ENCODE data around the gene KCNAB1.
A peak's percentile ranks its signal among the peaks of the same experiment; 100 is the strongest.

The KCNAB1 gene

DNA sequence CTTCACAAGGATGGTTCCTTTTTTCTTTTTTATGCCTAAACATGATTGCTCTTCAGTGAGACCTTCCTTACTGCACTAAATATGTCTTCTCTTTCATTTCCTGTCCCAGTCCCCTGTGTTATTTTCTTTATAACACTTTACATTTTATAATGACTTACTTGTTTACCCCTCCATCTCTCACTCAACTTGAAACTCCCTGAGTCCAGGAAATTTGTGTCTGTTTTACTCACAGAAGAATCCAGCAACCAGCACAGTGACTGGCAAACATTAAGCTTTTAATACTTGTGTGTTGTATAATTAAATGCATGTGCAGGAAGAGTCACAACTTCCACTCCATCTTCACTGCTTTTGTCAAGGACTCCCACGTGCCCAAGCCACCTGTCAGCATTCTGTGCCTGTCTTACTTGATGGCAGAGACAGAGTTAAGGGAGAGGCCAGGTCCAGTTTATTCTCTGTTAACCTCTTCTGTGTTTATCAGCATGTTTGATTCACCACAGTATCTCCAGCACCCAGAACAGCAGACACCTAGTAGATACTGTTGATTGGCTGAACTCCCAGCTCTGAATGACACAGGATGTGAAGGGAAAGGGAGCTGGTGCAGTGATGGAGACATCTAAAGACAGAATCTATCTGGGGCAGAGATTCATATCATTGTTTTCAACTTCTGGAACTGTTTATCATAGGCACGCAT, 391.8 kb downstream of the KCNAB1 start:
- DNase-seq: no peak

DNA sequence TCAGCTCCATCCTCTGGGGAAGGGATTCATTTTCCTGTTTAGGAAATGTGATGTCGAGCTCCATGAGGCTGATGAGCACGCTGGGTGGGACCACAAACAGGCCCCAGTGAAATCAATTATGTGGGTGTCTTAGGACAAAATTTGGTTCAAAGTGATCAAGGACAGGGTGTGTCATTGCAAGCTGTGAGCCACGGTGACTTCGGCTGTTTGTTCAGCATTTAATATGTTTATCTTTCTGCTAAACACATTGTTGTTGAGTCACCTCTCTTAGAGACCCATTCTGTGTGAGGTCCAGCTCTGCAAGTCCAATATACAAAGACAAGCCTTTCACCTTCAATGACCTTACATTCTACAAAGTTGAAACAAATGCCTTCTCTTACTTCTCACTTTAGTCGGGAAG, 393.2 kb downstream of the KCNAB1 start:
- no peak for DNase-seq

DNA sequence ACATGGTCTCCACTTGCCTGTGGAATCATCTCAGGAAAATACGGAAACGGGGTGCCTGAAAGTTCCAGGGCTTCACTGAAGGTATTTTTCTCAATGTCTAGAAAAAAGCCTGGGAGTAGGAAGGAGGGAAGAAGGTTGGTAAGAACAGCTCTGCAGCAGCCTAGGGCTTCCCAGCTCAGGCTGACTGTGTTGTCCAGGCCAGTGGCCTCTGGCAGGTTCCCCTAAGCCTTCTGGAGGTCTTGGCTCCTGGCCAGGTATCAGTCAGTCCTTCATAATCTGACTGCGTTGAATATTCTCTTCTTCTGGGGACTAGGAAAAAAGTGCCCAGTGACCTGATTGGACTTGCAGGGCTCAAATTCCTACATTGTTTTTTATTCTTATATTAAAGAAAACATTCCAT, 395.9 kb downstream of the KCNAB1 start:
- DNase-seq: no peak

DNA sequence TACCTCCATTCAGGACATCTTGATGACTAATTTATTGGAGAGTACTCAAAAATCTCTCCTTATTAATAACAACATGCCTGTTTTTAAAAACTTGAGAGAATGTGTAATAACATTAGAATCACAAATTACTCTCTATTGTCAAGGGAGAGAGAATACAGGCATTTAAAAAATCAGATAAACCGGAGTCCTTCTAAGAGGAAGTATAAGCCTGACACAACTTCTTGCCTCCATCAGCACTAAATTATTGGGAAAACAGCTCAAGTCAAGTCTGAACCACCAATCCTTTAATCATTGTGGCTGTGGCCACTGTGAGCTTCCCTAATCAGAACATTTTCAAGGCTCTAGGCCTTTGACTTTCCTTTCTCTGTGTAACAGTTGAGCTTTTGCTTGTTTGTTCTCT, 396.6 kb downstream of the KCNAB1 start:
- no peak for DNase-seq

DNA sequence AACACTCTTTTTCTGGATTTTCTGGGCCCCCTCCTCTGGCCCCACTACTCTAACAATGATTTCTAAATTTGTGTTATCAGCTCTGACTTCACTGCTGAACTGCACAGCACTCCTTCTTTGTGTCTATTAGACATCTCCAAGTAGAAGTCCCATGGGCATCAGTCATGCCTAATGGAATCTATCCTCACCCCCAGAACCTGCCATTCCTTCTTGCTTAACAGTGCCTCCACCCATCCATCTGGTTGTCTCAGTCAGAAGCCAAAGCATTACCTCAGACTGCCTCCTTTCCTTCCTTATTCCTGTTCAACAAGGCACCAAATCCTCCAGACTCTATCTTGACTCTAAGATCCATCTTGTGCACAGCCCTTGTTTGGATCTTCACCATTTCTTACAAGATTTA, 398.3 kb downstream of the KCNAB1 start:
- peak; percentile 13 for DNase-seq

DNA sequence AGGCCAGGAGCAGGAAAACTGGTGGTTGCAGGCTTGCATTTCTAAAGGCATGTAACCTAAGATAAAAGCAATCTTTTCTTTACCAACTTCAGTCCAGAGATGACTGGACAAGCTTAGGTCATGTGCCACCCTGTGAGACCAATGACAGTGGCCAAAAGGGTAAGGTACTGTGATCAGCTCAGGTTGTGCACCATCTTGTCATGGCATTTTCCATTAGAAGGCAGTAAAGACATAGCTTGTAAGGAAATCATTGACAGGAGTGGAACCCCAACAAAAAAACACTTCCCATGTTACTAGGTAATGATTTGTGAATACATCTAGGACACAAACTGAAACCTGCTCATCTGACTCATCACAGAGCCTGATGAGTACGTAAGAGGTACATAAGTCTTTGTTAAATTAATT, 399.4 kb downstream of the KCNAB1 start:
- no peak for DNase-seq

DNA sequence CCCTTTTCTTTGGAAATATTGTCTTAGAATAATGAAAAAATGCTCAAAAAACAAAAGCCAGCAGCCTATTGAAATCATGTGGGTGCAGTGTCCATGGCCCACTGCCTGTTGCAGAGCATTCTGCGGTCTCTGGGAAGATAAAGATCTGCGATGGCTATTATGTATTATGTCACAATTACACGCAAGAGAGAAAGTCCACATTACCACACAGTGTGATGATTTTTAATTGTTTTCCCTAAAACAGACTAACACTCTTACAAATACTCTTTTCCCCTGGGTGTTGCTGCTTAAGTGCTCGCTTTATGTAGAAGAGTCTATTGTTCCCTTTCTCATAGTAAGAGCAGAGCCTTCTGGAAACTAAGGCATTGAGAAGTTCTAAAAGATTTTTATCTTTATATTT, 402.3 kb downstream of the KCNAB1 start:
- no peak for DNase-seq

DNA sequence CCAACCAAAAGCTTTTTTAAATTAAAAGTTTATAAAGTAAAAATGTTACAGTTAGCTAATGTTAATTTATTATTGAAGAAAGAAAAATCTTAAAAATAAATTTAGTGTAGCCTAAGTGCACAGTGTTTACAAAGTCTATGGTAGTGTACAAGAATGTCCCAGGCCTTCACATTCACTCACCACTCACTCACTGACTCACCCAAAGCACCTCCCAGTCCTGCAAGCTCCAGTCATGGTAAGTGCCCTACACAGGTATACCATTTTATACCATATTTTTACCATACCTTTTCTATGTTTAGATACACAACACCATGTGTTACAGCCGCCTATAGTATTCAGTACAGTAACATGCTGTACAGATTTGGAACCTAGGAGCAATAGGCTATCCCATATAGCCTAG, 405.4 kb downstream of the KCNAB1 start:
- DNase-seq: no peak

DNA sequence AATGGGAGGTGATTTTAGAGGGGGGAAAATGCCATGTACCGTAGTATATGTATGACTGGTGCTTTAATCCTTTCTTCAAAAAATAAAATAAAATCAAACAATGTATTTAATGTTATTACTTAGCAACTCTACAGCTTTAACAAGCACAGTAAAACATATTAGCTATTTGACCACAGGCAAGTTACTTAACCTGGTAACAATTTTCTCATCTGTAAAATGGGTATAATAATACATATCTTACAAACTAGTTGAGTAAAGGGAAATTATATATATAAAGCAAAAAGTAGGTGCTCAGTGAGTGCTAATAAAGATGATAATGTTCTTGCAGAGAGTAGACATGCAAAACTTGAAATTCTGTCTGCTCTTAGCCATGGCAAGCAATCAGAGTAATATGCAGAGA, 406.7 kb downstream of the KCNAB1 start:
- DNase-seq: no peak

DNA sequence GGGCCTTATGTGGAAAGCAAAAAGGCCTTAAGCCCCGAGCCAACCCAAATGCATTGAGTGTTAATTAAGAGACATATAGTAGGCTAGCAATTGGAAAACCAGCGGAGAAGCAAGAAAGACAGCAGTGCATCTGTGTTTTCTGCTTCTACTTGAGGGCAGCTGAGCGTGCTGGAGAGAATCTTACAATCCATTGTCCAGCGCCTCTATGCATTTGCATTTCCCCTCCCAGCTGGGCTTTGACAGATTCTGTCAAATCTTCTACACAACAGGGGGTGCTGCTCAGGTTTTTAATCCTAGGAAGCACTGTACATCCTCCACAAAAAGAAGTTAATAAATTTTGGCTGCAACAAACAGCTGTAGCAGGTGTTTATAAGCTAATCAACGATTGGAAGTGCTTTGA, 410.6 kb downstream of the KCNAB1 start:
- DNase-seq: no peak

DNA sequence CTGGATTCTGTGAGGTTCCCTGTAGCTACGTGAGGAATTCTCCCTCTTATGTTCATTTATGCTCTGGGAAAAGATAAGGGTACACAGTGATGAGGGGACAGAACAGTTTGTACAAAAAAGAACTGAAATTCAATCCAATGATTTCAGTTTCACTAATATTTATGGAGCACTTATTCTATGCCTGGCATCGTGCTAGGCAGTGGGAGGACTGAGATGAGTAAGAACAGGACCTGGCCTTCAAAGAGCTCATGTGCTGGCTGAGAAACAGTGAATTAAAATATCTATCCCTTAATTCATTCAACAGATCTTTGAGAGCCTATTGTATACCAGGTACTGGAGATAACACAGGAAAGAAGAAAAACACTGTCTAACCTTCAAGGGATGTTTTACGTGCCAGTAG, 412.4 kb downstream of the KCNAB1 start:
- no peak for DNase-seq

DNA sequence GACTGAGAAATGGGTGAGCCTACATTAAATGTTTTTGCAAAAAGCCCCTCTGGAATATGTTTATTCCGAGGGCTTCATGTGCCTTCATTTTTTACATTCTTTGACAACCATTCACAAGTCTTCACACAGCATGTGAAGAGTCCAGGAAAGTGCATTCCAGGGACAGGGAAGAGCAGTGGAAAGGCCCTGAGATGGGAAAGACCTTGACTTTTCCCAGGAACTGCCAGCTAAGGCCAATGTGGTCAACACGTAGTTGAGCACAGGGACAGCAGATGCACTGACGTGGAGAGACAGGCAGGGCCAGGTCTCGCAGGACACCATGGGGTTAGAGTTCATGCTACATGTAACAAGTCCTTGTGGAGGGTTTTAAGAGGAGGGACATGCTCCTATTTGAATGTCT, 412.8 kb downstream of the KCNAB1 start:
- DNase-seq: no peak

DNA sequence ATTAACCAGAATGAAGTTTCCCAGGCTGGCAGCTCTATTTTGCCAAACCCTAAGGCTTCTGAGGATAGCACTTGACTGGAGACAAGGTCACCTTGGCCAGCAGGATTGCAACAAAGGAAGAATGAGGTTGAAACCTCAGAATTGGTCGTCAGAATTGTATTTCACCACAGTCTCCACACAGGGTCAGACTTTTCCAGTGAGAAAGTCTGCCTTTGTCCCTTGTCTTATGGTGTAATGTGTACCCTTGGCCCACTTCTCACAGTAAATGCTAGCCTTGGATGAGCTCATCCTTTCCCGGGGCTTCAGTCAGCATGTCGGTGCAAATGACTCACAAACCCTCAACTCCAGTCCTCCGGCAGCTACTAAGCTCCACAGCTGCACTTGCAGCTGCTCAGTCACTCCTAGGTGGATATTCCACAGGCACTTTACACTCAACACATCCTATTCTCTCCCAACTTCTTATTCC, 414.8 kb downstream of the KCNAB1 start:
- DNase-seq: no peak

DNA sequence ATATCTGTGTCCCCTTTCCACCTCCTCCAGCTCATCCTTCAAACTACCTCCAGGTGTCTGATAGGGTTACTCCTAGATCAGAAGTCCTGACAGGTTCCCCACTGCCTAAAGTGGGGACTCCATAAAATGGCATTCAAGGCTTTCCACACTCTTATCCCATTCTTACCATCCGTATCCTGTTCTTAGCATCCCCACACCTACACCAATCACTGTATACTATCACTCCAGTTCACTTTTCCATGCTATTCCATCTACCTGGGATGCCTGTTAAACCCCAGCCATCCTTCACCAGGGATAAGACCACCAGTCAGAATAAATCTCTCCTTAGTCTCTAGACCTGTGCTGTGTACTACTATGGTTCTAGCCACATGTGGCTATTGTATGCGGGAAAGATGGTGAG, 415.4 kb downstream of the KCNAB1 start:
- DNase-seq: no peak

DNA sequence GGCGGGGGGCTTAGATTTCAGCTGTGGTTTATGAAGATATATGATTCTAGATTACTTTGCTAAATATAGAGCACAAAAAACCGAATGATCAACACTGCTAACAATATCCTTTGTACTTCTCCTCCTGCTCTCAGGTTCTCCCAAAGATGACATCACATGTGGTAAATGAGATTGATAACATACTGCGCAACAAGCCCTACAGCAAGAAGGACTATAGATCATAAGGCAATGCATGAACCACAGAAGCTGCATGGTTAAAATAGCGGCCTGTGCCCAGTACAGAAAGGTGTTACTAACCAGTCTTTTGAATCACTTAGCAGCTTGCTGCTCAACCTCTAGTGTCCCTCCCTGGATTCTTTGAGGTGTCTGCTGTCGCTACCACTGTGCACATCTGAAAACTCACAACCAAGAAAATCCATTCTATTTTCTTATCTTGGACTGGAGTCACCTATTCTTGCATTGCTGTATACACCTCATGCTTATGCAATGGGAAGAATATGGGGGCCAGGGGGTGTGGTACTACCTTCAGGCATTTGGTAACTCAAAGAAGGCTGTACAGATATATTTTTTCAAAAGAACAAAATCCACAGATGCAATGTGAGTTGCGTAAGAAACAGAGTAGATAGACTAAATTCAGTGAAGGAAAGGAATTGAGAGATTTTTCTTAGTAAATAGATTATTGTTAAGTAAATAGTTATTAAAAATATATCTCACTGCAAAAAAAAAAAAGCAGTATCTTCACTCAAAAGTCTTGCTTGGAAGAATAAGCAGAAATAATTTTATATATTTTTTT, 416.3 kb downstream of the KCNAB1 start:
- no peak for DNase-seq

DNA sequence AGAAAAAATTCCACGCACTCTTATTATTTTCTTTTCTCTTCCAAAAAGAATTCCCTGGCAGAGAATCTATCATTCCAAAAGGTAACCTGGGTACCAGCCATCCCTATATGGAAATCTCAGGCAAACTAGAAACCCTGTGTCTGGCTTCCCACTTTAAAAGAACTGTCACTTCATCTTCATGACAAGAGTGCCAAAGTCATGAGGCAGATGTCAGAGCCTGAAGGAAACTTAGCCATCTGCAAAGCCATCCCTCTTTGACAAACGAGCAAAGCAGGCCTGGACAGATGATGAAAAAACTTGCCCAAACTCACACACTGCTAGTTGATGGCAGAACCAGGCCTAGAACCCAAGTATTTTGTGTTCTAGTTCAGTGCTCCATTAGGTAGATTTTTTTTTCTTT, 418.7 kb downstream of the KCNAB1 start:
- no peak for DNase-seq

DNA sequence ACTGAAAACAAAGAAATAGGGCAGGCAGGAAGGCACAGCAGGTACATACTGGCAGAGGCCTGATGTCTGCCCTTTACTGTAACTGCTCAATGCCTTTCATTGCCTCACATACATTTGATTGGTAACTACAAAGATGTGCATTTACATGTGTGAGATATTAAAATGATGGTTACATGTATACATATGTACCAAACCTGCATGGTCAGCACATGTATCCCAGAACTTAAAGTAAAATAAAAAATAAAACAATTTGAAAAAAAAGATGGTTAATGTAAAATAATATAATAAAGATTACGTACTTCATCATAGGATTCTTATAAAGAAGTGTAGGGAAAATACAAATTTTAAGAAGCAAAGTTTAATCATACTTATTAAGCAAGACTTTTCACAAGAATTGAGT, 419.4 kb downstream of the KCNAB1 start:
- DNase-seq: no peak

DNA sequence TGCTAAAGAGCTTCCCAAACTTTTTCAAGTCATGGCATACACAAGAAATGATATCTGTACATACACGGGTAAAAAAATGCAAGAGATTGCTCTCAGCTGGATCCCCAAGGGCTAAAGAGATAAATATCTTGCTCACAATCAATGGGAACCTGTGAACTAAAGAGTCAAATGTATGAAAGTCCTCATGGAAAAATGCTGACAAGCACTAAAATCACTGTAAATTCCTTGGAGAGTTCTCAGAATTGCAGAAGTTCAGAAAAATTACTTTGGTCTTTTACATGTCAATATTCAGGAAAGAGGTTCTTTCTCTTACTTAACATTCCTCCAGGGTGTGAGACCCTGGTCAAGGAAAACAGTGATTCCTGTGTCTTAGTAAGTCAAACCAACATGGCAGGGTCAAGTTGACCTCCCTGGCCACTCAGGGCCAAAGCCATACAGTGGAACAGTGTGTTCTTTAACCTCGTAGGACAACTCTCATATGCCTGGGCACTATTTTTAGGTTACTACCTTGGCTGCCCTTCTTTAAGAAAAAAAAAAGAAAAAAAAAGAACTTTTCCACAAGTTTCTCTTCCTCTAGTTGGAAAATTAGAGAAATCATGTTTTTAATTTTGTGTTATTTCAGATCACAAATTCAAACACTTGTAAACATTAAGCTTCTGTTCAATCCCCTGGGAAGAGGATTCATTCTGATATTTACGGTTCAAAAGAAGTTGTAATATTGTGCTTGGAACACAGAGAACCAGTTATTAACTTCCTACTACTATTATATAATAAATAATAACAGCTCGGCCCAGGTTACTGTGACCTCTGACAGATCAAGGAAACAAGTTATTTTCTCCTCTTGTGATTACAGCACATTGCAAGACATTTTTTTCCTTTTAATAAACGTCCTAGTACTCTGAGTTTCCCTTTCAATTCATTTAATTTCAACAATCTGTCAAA, 422.0 kb downstream of the KCNAB1 start:
- DNase-seq: no peak

DNA sequence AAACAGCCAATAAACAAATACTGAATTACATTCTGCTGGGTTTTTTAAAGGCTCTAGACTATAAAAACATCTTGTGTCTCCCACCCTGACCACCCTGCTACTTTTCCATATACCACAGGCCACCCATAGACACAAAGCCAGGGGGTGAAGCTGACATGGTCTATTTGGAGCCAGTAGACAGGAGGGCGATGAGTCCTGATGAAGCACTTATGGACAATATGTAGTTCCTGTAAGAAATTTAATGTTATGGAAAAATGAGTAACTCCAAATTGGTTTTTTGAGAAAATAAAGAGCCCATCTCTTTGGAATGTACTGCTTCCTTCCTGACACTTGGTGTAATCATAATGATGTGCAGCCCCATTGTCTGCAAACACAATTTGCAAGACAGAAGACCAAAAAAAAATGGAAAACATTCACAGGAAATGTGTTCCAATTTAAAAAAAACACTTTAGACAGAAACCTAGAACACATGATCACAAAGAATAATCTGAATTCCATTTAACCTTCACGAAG, 422.7 kb downstream of the KCNAB1 start:
- no peak for DNase-seq

DNA sequence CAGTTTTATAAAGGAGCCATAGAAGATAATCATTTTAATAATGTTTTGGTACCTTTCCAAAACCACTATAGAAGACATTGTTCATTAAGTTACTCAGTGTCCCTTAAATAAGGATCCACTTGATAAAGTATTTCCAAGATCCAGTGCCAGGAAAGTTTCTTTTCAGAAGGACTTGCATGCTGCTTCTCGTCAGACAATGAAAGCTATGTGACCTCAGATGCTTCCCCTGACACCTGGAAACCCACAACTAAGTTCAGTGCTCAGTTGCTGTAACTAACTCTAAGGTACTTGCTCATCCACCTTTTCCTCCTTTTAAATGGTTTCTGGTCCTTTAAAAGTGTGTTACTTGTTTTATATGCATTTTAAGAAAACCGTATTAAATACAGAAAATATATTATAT, 427.3 kb downstream of the KCNAB1 start:
- DNase-seq: no peak

DNA sequence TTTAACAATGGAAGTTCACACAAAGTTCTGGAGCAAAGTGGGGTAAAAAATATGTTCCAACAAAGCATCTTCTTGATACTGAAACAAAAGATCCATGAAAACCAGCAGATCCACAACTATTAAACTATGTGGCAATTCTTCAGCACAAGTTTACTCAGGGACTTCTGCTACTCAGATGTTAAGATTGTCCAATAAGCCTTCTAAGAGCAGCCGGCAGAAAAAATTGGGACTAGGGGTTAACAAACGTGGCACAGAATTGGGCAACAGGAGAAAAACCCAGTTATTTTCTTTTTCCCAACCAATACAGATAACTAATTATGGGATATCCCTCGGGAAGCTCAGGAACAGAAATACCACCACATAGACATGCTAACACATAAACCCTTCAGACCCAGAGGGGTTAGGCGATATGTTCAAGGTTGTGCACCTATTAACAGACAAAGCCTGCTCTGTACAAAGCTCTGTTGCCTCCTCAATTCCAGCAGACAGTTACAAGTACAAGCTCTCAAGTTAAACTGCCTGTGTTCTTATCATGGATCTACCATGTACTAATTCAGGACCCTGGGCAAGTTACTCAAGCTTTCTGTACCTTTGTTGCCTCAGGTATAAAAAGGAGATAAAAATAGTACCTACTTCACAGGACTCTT, 427.8 kb downstream of the KCNAB1 start:
- no peak for DNase-seq

DNA sequence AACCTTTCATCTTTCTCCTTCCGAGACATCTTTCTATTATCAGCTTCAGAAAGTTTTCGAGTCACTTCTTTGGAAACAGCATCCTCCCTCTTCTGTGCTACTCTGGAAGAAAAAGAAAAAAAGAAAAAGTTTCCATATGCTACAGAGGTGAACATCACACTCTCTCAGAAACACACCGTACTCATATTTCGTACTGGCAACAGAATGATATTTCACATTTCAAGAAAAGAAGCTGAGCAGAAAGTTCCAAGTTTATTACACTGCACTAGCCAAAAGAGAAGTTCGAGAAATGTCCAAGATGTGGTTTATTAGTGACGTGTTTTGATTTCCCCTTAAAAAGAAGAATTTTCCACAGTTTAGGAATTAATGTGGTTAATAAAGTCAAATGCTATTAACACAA, 428.5 kb downstream of the KCNAB1 start:
- DNase-seq: no peak

DNA sequence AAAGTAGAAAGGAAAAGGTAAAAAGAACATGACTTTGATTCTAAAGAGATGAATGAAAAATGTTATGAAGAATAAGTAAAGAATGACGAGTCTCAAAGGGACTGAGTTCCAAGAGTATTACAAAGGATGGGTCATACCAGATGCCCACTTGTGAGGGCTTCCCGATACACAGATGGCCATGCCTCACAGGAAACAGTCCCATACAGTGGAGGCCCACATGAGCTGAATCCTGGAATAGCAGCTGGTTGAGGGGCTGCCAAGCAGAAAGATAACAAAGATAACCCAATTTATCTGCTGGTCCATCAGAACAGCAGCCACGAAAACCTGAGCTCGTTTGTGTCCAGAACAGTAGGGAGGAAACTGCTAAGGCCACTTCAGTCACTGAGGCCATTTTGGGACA, 430.9 kb downstream of the KCNAB1 start:
- DNase-seq: no peak
